Measurements from ENCODE around the gene TREML1.

Gene TREML1

GRCh38 chr6:41179163-41179562, 25.0 kb upstream of the TREML1 start:
- DNase-seq (ENCODE audit: low read depth, low spot score) = no peak

DNA sequence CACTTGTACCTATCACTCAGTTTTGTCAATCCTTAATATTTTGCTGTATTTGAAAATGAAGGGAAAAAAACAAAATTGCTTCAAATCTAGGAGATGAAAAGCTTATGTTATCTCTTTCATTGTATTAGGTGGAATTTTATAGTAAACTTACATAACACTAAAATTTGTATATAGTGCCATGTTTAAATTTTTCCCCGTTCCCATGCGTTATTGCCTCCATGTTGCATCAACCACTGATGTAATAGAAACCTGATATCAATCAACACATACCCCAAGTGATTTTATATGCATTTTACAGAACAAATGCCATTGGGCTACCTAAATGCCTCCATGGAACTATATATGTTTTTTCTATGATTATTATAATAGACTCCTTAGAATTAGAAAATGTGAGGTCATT, 23.5 kb upstream of the TREML1 start:
- no peak for DNase-seq (ENCODE audit: low read depth, low spot score)

DNA sequence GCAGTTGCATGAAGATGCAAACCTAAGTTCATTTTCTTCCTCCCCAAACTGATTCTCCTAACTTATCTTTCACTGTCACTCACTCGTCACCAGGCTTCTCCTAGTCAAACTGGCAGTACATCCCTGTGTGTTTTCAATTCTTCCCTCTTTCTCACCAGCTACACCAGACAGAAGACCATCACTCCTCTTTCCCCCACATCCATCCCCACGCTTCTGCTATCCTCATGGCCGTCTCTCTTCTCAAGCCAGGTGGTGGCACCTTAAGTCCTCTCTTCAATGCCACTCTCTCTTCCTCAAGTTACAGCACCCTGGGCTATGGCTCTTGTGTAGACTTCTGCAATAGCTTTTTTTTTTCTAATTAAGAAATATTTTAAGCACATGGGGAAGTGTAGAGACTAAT, 23.1 kb upstream of the TREML1 start:
- no peak for DNase-seq (ENCODE audit: low read depth, low spot score)

GRCh38 chr6:41176189-41176588, 22.0 kb upstream of the TREML1 start:
- DNase-seq (ENCODE audit: low read depth, low spot score) = no peak

GRCh38 chr6:41175084-41175483, 20.9 kb upstream of the TREML1 start:
- DNase-seq (ENCODE audit: low read depth, low spot score) = no peak

- no peak for DNase-seq (ENCODE audit: low read depth, low spot score)
These were observed 20.5 kb upstream of the TREML1 start for GRCh38 chr6:41174610-41175009.

DNA sequence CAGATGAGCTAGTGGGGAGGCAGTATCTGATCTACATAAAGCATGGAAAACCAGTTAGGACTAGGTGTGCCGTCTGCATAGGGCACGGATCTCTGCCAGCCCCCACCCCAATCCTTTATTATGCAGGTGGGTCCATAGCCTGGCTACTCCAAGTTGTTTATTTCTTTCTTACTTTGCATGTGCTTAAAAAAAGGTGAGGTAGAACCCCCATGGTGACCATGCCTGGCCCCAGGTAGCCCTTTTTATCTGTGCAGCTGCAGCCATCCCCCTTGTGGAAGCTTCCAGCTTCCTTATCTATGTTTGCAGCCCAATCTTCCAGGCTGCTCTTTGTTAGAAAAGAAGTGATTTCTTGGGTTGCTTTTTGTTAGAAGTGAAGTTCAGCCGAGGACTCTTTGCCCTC, 17.8 kb upstream of the TREML1 start:
- no peak for DNase-seq (ENCODE audit: low read depth, low spot score)

GRCh38 chr6:41170547-41171160, 16.5 kb upstream of the TREML1 start:
- no peak for DNase-seq (ENCODE audit: low read depth, low spot score)

- no peak for DNase-seq (ENCODE audit: low read depth, low spot score)
These were observed 13.2 kb upstream of the TREML1 start for GRCh38 chr6:41167173-41167963.

DNA sequence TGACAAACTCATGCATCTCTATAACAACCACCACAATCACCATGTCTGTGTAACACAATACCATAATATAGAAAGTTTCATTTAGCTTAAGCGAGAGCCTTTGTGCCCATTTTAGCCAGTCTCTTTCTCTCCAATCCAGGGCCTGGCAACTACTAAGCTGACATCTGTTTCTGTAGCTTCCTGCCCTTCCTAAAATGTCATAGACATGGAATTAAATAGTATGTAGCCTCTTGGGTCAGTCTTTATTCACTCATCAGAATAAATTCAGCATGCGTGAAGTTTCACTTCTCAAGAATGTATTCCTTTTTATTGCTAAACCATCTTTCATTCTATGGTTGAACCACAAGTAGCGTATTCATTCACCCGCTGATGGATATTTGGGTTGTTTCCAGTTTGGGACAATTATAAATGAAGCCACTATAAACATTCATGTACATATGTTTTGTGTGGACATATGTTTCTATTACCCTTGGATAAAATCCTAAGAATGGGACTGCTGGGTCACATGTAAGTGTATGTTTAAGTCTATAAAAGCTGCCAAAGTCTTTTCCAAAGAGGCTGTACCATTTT, 10.5 kb upstream of the TREML1 start:
- no peak for DNase-seq (ENCODE audit: low read depth, low spot score)

- DNase-seq (ENCODE audit: low read depth, low spot score) = no peak
These were observed 9.2 kb upstream of the TREML1 start for GRCh38 chr6:41163419-41163717.

GRCh38 chr6:41162687-41163418, 8.7 kb upstream of the TREML1 start, which contains the start of gene TREM2:
Gene TREM2, minus strand, starts transcription at chr6:41163116. Its CDS starts 34 bp downstream, at chr6:41163082.
- DNase-seq (ENCODE audit: low read depth, low spot score) = no peak

GRCh38 chr6:41161851-41162552, 7.9 kb upstream of the TREML1 start:
- DNase-seq (ENCODE audit: low read depth, low spot score) = no peak

DNA sequence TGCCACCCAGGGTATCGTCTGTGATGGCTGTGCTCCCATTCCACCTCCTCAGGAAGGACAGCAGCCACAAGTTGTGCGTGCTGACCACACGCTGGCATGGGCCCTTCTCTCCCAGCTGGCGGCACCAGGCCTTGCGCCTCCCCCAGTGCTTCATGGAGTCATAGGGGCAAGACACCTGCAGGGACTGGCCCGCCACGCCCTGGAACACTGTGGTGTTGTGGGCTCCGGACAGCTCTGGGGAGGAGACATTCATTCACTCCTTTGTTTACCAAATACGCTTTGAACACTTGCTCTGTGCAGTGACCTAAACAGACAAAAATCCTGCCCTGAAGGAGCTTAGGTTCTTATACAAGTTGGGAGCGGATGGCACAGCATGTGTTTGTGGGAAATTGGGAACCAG, 7.2 kb upstream of the TREML1 start:
- no peak for DNase-seq (ENCODE audit: low read depth, low spot score)

- no peak for DNase-seq (ENCODE audit: low read depth, low spot score)
These were observed 6.8 kb upstream of the TREML1 start for GRCh38 chr6:41160933-41161332.

- no peak for DNase-seq (ENCODE audit: low read depth, low spot score)
These were observed 5.4 kb upstream of the TREML1 start for GRCh38 chr6:41159415-41160082.

GRCh38 chr6:41157323-41157722, 3.2 kb upstream of the TREML1 start:
- DNase-seq (ENCODE audit: low read depth, low spot score) = no peak

DNA sequence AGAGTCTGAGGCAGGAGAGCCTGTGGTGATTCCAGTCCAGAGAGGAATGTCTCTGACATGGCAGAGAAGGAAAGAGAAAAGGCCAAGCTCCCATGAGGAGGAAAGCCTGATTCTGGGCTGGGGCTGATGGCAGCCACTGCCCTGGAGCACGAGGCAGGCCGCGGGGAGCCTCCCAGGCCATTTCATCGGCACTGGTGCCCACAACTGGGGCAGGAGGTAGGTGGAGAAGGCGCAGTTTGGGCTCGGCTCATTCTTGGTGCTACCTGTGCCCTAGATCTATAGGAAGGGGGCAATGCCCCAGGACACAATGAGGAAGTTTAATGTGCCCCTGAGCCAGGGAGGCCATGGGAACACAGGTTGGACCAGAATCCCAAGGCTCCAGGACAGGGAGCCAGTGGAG, 2.6 kb upstream of the TREML1 start:
- no peak for DNase-seq (ENCODE audit: low read depth, low spot score)

DNA sequence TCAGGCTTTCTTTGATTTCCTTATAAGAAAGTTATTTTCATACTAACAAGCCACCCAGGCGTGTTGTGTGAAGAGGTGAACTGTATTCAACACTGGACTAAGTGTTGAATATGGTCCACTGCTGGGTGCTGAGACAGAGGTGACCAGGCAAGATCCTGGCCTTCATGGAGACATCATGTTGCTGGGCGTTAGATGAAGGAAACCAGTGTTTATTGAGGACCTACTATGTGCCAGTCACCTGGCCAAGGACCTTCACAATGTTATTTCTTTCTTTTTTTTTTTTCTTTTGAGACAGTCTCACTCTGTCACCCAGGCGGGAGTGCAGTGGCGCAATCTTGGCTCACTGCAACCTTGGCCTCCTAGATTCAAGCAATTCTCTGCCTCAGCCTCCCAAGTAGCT, 1.9 kb upstream of the TREML1 start:
- DNase-seq (ENCODE audit: low read depth, low spot score) = no peak

DNA sequence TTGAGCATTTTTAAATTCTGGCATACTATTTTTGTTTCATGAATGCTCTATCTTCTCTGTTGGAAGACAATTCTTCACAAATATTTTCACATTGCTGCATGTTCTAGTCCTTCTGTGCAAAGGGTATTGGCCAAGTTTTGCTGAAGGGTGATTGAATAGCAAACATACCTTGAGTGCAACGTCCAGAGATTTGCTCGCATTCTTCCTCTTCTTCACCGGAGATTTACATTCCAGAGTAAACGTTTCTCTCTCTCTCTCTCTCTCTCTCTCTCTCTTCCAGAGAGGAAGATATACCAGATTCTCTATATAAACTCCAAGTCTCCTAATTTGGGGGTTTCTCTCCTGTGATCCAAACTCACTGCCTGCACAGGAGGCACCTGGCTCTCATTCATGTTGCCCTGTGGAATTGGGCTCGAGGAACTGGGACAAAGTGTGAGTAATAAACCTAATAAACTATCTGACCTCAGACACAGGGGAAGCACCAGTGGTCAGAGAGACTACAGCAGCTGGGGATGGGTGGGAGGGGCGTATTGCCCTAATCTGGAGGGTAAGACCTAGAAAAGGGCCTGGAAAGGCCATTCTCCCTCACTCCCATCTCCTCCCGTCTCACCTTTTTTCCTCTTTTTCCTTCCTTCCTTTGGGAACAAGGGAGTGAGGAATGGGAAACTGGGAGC, 1.1 kb upstream of the TREML1 start:
- DNase-seq (ENCODE audit: low read depth, low spot score) = no peak

- no peak for DNase-seq (ENCODE audit: low read depth, low spot score)
These were observed 696 bp downstream of the TREML1 start for GRCh38 chr6:41153451-41153850.
